ENCODE measurements around the gene TECTB. TPM values are rescaled to one million over a fixed set of nuclear protein-coding genes. Genes with fewer than 3 reads are reported as not detected.

The TECTB gene
- total RNA-seq, 1 experiment from 2014 or later = not detected

- TF ChIP-seq ZNF232 (CRISPR knock-in tag; IDR thresholded peaks at IDR 0.05) = no peak
- no peak for TF ChIP-seq ELF4 (CRISPR knock-in tag; IDR thresholded peaks at IDR 0.05; ENCODE audit: low read depth)
- no peak for TF ChIP-seq NFE2L1 (CRISPR knock-in tag; IDR thresholded peaks at IDR 0.05)
These were observed 22.4 kb upstream of the TECTB start (continued) for GRCh38 chr10:112260831-112261230.

GRCh38 chr10:112261281-112261822 is 21.8 kb upstream of the TECTB start:
- Mint-ChIP-seq H3K4me3 (no peak overlapping the region), H3K27ac (no peak overlapping the region), H3K27me3 (ENCODE audit: low read depth) (no peaks in the 10 kb centered on the region), H3K4me1 (peaks cover 6% of the 10 kb centered on the region; the same call in 1 of the 2 replicates), H3K9me3 (peaks cover 4% of the 10 kb centered on the region), H3K36me3 (no peaks in the 10 kb centered on the region)
- CTCF ChIA-PET = no interaction called here
- ATAC-seq (no peak), DNase-seq (ENCODE audit: low spot score) (no peak)
- POLR2A ChIA-PET = no interaction called here
- TF ChIP-seq GABPB1 (CRISPR knock-in tag; IDR thresholded peaks at IDR 0.05) (peak; percentile 97), SP1 (CRISPR knock-in tag; conservative IDR thresholded peaks at IDR 0.05) (no peak)

- no peak overlapping the region for H3K27ac Mint-ChIP-seq
- H3K27me3 Mint-ChIP-seq (ENCODE audit: low read depth) = no peaks in the 10 kb centered on the region
- TF ChIP-seq NR3C1 (CRISPR knock-in tag; conservative IDR thresholded peaks at IDR 0.05; ENCODE audit: low read depth) (no peak), ZNF512 (CRISPR knock-in tag; IDR thresholded peaks at IDR 0.05; ENCODE audit: borderline replicate concordance) (no peak), GTF2I (CRISPR knock-in tag; conservative IDR thresholded peaks at IDR 0.05) (no peak), MXD4 (CRISPR knock-in tag; IDR thresholded peaks at IDR 0.05; ENCODE audit: borderline replicate concordance) (no peak), FOXP1 (CRISPR knock-in tag; IDR thresholded peaks at IDR 0.05; ENCODE audit: borderline replicate concordance) (no peak), MAX (CRISPR knock-in tag; IDR thresholded peaks at IDR 0.05) (no peak), TCF7 (CRISPR knock-in tag; IDR thresholded peaks at IDR 0.05; ENCODE audit: low read depth) (no peak), ATF6 (CRISPR knock-in tag; IDR thresholded peaks at IDR 0.05) (no peak), ZNF232 (CRISPR knock-in tag; IDR thresholded peaks at IDR 0.05) (no peak), JUN (CRISPR knock-in tag; IDR thresholded peaks at IDR 0.05) (no peak), ETV6 (CRISPR knock-in tag; IDR thresholded peaks at IDR 0.05) (no peak), ZNF396 (CRISPR knock-in tag; IDR thresholded peaks at IDR 0.05; ENCODE audit: borderline replicate concordance) (no peak), ZNF416 (CRISPR knock-in tag; IDR thresholded peaks at IDR 0.05) (no peak), NR2C2 (CRISPR knock-in tag; IDR thresholded peaks at IDR 0.05) (no peak), ZNF671 (CRISPR knock-in tag; IDR thresholded peaks at IDR 0.05) (no peak), HMGA2 (CRISPR knock-in tag; IDR thresholded peaks at IDR 0.05) (no peak), NFYB (CRISPR knock-in tag; conservative IDR thresholded peaks at IDR 0.05; ENCODE audit: low read depth) (no peak)
- TF ChIP-seq, protein P1, sequence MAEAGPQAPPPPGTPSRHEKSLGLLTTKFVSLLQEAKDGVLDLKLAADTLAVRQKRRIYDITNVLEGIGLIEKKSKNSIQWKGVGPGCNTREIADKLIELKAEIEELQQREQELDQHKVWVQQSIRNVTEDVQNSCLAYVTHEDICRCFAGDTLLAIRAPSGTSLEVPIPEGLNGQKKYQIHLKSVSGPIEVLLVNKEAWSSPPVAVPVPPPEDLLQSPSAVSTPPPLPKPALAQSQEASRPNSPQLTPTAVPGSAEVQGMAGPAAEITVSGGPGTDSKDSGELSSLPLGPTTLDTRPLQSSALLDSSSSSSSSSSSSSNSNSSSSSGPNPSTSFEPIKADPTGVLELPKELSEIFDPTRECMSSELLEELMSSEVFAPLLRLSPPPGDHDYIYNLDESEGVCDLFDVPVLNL (CRISPR knock-in tag; IDR thresholded peaks at IDR 0.05; ENCODE audit: borderline replicate concordance, low read depth) = no peak
- TF ChIP-seq, protein P2, sequence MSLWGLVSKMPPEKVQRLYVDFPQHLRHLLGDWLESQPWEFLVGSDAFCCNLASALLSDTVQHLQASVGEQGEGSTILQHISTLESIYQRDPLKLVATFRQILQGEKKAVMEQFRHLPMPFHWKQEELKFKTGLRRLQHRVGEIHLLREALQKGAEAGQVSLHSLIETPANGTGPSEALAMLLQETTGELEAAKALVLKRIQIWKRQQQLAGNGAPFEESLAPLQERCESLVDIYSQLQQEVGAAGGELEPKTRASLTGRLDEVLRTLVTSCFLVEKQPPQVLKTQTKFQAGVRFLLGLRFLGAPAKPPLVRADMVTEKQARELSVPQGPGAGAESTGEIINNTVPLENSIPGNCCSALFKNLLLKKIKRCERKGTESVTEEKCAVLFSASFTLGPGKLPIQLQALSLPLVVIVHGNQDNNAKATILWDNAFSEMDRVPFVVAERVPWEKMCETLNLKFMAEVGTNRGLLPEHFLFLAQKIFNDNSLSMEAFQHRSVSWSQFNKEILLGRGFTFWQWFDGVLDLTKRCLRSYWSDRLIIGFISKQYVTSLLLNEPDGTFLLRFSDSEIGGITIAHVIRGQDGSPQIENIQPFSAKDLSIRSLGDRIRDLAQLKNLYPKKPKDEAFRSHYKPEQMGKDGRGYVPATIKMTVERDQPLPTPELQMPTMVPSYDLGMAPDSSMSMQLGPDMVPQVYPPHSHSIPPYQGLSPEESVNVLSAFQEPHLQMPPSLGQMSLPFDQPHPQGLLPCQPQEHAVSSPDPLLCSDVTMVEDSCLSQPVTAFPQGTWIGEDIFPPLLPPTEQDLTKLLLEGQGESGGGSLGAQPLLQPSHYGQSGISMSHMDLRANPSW (CRISPR knock-in tag; conservative IDR thresholded peaks at IDR 0.05; ENCODE audit: low read depth) = no peak
- peaks cover 6% of the 10 kb centered on the region for H3K9me3 Mint-ChIP-seq
- H3K4me3 Mint-ChIP-seq = no peak overlapping the region
- no peak for DNase-seq (ENCODE audit: low spot score)
- ChIA-PET CTCF (interaction anchor here (1.3 kb wide), 1 partner anchor 45 kb away, joined by 5 read pairs; no protein-coding TSS in a partner anchor), POLR2A (no interaction called here)
- no peak for ATAC-seq
- H3K4me1 Mint-ChIP-seq = 0 out of 2 replicates have a peak, but pooled peaks cover 2% of the 10 kb centered on the region
- no peaks in the 10 kb centered on the region for H3K36me3 Mint-ChIP-seq
These were observed 20.7 kb upstream of the TECTB start for GRCh38 chr10:112262546-112262945.
